RWPE1 (cell line): Measurements from ENCODE around the gene TTC21A.

ENCODE experiments used
- CTCF ChIA-PET: fragments of 350-600 bp; sonication (Branson Sonifier 250); formaldehyde crosslinking; extraction: SDS; loops from one replicate; lab custom pipeline; 2021; lab: Yijun Ruan, JAX
- POLR2A ChIA-PET: fragments of 400-600 bp; formaldehyde crosslinking; extraction: SDS; loops from one replicate; lab custom pipeline; 2020; ENCODE audit warnings: antibody characterized with exemption; ENCODE audit not compliant: low non-redundant PET; lab: Yijun Ruan, JAX
- DNase-seq: peaks from one replicate; pipeline ENCODE4 v3.0.0; 2012; ENCODE audit warnings: low spot score
- H3K27ac ChIP-seq: fragments of 450-650 bp; 2 replicates; pipeline ENCODE4 v1.5.1; 2017
- CTCF ChIP-seq: fragments of 450-650 bp; conservative IDR thresholded peaks from 2 replicates; pipeline ENCODE4 v1.5.1; 2017; ENCODE audit warnings: low read depth, mild to moderate bottlenecking

Gene TTC21A

GRCh38 chr3:39118931-39119660 lies 11.6 kb downstream of the TTC21A start:
- no peak for DNase-seq
- H3K27ac ChIP-seq, result no peak overlapping the region
- POLR2A ChIA-PET, result no interaction called here
- no peak for TF ChIP-seq CTCF
- CTCF ChIA-PET, result no interaction called here

DNA sequence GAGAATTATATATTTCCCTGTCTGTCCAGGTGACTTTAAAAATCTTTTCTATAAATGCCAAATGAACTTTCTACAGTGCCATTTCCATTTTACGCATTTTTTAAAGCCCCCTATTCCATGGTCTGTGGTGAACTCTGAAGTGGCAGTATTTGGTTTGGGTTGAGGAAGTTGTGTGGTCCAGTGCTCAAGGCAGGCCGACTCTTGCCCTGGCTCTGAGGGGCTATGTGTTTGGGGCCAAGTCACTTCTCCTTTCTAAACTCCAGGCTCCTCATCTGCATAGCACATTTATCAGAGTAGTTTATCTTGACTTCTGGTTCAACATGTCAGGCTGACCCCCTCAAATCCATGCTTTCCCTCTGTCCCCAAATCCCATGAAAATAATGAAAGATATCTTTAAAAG lies 14.1 kb downstream of the TTC21A start:
- CTCF ChIA-PET, result no interaction called here
- DNase-seq, result no peak

GRCh38 chr3:39122813-39123212 lies 15.3 kb downstream of the TTC21A start:
- TF ChIP-seq CTCF, result no peak
- CTCF ChIA-PET, result no interaction called here
- no peak for DNase-seq
- POLR2A ChIA-PET, result no interaction called here
- H3K27ac ChIP-seq, result no peak overlapping the region

More for the DNA sequence above, 14.1 kb downstream of the TTC21A start:
- no peak for TF ChIP-seq CTCF
- no peak overlapping the region for H3K27ac ChIP-seq
- POLR2A ChIA-PET, result no interaction called here

GRCh38 chr3:39124876-39125840 lies 17.7 kb downstream of the TTC21A start:
- POLR2A ChIA-PET, result no interaction called here
- no peak for TF ChIP-seq CTCF
- DNase-seq, result no peak
- H3K27ac ChIP-seq, result no peak overlapping the region
- CTCF ChIA-PET, result interaction anchor here (0.7 to 4.0 kb wide), 3 partner anchors 21 to 163 kb away, joined by 3 to 15 read pairs (median 6); no protein-coding TSS in a partner anchor

DNA sequence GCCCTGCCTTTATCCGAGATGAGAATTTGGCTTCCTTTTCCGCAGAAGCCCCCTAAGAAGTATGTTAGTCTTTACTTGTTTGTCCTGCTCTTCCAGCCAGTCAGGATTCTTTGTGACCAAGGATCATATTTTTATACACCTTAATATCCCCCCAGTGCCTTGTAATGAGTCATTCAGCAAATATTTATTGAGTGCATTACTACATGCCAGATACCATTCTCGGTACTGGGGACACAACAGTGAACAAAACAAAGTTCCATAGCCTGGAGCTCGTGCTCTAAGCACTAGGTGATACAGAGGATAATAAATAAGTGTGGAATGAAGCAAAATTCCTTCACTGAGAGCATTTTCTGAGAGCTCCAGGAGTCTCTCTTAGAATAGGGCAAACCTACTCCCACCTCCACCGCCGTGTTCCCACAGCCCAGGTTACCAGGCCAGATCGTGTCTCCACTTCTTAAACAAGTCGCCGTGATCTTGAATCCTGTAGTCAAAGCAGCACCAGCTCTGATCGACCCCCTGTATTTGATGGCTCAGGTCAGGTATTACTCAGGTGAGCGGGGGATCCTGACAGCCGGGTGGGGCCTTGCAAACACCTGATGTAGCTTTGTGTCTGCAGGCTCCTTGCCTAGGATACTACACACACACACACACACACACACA lies 18.5 kb downstream of the TTC21A start:
- no peak for TF ChIP-seq CTCF
- no peak for DNase-seq
- ChIA-PET CTCF (interaction anchor here (0.5 to 4.0 kb wide), 5 partner anchors 20 to 162 kb away, joined by 3 to 15 read pairs (median 3); no protein-coding TSS in a partner anchor), POLR2A (no interaction called here)
- peak overlapping the region; percentile 45; the same call in 1 of the 2 replicates for H3K27ac ChIP-seq

- H3K27ac ChIP-seq, result peak overlapping the region; percentile 45; the same call in 1 of the 2 replicates
- POLR2A ChIA-PET, result no interaction called here
- no peak for DNase-seq
Measured at GRCh38 chr3:39126532-39127071, 19.1 kb downstream of the TTC21A start.

More at GRCh38 chr3:39126532-39127071, 19.1 kb downstream of the TTC21A start:
- CTCF ChIA-PET, result interaction anchor here (0.5 to 4.0 kb wide), 8 partner anchors 9 to 211 kb away, joined by 3 to 15 read pairs (median 5); no protein-coding TSS in a partner anchor
- TF ChIP-seq CTCF, result peak; percentile 33; the same call in 1 of the 2 replicates
